ENCODE measurements around the gene MRPS2.

GRCh38 chr9:135515083-135515951, 14.8 kb downstream of the MRPS2 start:
- no peak for TF ChIP-seq CTCF (IDR thresholded peaks at IDR 0.05)
- no peak for TF ChIP-seq POLR2A (IDR thresholded peaks at IDR 0.05)

Measured in suprapubic skin (tissue), 3 donors.